ENCODE measurements around the gene ARHGAP6.
"Not testable (repeated sequence)": the region's sequence is repeated elsewhere in the genome, so short reads cannot be mapped to it uniquely, and the experiment has no call there.

Gene ARHGAP6

DNA sequence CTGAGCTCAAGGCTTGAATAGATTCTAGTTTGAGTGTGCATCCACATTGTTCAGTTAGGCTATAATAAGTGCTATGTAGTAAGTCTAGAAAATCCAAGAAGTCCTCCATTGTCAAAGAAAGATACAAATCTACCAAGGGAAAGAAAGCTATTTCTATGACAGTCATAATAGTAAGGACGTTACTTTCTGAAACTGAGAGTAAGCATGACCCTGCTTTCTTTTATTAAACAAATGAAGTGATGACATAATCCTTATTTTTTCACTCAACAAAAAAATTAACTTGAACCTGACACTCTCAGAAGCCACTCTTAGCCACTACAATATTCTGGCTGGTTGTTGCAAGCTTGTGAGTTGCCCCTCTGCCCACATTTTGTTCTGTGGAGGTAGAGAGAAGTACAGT, 406.3 kb downstream of the ARHGAP6 start:
- in situ Hi-C loops (cut with HindIII; ENCODE audit: low pct_ligation_motif_present, low pct_unique_long_range_greater_than_20kb, low sequenced_read_pairs): no loop called here
- DNase-seq: no peak

DNA sequence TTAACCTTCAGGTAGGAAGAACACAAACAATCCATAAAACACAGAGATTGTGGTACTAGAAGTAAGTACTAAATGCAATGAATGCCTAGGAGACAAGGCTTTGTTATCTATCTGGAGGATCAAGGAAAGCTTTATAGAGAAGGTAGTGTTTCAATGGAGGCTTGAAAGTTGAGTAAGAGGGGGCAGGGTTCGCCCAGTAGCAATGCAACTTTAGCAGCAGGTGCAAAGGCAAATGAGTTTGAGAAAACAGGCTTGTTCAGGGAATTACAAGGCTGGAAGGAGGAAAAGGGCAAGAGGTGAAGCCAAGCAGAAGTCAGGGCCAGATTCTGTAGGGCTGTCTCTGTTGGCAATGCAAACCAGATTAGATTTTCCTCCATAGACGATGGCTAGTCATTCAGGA, 408.0 kb downstream of the ARHGAP6 start:
- in situ Hi-C loops (cut with HindIII; ENCODE audit: low pct_ligation_motif_present, low pct_unique_long_range_greater_than_20kb, low sequenced_read_pairs): no loop called here
- DNase-seq: no peak

DNA sequence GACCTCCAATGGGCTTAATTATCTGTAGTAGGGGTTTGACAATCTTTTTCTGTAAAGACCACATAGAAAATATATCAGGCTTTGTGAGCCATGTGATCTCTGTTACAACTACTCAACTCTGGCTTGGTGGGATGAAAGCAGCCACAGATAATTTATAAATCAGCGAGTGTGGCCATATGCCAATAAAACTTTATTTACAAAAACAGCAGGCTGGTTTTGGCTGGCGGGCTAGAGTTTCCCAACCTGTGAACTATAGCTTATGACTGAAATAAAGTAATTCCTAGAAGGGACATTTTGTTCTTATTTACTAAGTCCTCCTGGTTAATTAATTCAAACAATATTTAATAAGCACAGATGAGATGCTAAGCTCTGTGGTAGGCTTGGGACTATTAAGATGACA, 408.4 kb downstream of the ARHGAP6 start:
- DNase-seq: no peak
- in situ Hi-C loops (cut with HindIII; ENCODE audit: low pct_ligation_motif_present, low pct_unique_long_range_greater_than_20kb, low sequenced_read_pairs): no loop called here

DNA sequence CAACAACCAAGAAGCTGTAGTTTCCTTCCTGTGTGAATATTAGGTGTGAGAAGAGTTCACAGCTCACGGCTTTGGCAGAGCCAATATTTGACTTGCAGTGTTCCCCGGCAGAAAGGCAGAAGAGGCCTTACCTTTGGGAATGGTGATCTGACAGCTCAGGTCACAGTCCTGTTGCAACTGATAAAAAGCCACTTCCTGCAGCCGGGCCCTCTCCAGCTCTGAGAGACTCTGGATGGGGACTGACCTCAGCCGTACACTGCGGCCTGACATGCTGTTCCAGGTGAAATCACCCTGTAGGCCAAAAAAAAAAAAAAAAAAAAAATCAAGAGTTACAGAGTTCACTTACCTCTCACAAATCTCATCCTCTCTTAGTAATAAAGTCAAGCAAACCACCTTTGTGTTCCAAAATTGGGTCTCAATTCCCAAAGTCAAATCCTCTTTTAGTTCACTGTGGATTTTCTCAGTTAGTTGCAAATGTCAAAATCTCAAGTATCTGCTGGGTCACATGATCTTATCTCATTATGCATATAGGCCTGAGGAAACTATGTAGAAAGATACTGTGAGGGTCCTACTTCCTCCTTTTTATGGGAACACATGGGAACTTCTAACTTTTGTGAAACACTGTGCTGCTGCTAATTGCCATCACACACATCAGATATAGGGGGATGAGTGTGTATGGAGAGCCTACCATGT, 411.2 kb downstream of the ARHGAP6 start:
- in situ Hi-C loops (cut with HindIII; ENCODE audit: low pct_ligation_motif_present, low pct_unique_long_range_greater_than_20kb, low sequenced_read_pairs): no loop called here

DNA sequence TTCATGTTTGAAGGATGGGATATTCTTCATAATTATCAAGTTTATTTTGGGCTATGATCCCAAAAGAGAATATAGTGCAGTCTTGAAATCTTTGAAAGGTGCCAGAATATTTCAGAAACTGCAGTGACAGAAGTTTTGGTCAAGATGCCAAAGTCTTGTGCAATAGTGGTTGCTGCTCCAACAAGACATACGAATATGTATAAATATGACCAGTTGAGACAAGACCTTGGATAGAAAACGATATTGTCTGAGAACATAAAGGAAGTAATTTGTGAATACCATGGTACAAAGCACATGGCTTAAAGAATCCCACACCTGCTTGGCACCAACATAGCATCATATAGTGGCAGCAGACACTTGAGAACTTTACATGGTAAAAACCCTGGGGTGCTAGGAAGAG, 421.1 kb downstream of the ARHGAP6 start:
- in situ Hi-C loops (cut with HindIII; ENCODE audit: low pct_ligation_motif_present, low pct_unique_long_range_greater_than_20kb, low sequenced_read_pairs): no loop called here
- no peak for DNase-seq

More for the DNA sequence above, 411.2 kb downstream of the ARHGAP6 start:
- no peak for DNase-seq

DNA sequence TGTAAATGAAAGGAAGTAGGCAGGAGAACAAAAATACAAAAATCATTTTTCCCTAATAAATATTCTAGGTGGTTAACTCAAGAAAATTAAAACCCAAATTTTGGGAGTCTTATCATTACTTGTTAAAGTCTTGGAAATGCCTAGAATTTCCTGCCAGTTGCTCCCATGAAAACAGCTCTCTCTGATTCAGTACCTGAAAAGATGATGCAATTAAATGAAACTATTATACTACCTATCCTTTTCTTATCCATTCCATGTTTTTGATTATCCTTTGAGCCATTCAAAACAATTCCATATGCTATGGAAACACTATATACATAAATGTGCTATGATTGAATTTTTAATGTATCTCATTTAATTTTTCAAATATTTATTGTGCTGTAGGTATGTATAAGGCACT, 423.0 kb downstream of the ARHGAP6 start:
- DNase-seq: no peak
- in situ Hi-C loops (cut with HindIII; ENCODE audit: low pct_ligation_motif_present, low pct_unique_long_range_greater_than_20kb, low sequenced_read_pairs): no loop called here

DNA sequence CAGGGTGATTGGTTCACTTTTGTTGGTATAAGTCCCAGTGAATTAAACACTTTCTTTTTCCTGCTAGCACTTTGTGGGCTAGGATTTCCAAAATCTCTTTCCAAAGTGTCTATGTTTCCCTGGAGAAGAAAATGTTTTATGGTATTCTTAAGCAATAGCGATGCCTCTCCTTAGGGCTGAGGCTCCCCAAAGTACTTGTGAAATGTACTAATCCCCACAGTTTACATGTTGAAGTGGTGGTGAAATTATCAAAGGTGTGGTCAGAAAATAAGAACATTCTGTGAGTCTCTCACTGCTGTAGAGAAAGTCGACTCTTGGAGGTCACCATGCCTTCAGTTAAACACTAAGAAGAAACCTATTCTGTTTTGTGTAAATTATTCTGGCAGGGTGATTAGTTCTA, 424.0 kb downstream of the ARHGAP6 start:
- DNase-seq: no peak
- in situ Hi-C loops (cut with HindIII; ENCODE audit: low pct_ligation_motif_present, low pct_unique_long_range_greater_than_20kb, low sequenced_read_pairs): no loop called here

DNA sequence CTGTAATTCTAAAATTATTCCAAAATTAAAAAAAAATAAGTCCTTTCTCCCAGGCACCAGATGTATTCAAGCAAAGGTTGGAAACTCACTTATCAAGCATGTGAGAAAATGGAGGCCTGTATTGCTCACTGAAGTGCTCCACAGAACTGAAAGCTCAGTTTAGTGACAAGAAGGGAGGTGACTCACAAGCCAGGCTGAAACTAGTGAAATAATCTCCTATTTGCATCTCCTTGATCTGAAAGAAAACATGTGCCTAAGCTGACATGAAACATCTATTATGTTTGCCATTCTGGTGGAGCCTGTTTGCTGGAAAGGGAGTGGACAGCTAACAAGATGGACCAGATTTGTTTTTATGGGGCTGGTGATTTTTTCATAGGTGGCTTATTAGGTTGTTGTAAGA, 426.5 kb downstream of the ARHGAP6 start:
- DNase-seq: no peak
- in situ Hi-C loops (cut with HindIII; ENCODE audit: low pct_ligation_motif_present, low pct_unique_long_range_greater_than_20kb, low sequenced_read_pairs): no loop called here

DNA sequence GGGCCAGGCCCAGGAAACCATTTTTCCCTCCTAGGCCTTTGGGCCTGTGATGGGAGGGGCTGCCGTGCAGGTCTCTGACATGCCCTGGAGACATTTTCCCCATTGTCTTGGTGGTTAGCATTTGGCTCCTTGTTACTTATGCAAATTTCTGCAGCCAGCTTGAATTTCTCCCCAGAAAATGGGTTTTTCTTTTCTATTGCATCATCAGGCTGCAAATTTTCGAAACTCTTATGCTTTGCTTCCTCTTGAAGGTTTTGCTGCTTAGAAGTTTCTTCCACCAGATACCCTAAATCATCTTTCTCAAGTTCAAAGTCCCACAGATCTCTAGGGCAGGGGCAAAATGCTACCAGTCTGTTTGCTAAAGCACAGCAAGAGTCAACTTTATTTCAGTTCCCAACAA, 430.3 kb downstream of the ARHGAP6 start:
- in situ Hi-C loops (cut with HindIII; ENCODE audit: low pct_ligation_motif_present, low pct_unique_long_range_greater_than_20kb, low sequenced_read_pairs); DNase-seq: not testable (repeated sequence)

DNA sequence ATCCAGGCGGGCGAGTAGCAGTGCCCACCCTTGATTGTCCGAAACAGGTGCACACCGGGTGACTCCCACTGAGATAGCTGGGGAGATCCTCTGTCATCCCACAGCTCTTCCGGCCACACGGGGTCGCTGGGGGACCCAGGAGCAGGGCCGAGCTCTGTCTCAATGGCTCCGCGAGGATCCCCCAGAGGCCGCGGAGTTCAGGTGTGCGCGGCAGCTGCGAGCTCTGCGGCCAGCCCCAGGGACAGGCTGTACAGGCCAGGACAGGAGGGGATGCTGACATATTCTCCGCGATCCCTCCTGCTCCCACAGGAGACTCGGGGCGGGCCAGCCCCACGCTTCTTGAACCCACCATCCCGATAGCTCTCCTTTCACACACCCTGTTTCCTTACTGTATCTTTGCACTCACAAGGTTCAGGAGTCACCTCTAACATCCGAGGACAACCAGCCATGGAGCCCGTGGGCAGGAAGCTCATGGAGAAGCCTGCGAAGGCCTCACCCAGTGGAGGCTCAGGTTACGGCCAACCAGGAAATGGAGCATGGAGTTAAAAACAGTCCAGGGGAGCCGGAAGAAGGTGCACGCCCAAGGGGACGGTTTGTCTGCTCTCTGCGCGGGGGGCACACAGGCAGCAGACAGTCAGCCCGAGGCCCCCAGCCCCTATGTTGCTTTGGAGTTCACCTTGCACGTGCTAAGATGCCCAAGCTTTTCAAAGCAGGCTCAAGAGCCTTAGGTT, 450.4 kb downstream of the ARHGAP6 start:
- DNase-seq: no peak
- in situ Hi-C loops (cut with HindIII; ENCODE audit: low pct_ligation_motif_present, low pct_unique_long_range_greater_than_20kb, low sequenced_read_pairs): no loop called here

DNA sequence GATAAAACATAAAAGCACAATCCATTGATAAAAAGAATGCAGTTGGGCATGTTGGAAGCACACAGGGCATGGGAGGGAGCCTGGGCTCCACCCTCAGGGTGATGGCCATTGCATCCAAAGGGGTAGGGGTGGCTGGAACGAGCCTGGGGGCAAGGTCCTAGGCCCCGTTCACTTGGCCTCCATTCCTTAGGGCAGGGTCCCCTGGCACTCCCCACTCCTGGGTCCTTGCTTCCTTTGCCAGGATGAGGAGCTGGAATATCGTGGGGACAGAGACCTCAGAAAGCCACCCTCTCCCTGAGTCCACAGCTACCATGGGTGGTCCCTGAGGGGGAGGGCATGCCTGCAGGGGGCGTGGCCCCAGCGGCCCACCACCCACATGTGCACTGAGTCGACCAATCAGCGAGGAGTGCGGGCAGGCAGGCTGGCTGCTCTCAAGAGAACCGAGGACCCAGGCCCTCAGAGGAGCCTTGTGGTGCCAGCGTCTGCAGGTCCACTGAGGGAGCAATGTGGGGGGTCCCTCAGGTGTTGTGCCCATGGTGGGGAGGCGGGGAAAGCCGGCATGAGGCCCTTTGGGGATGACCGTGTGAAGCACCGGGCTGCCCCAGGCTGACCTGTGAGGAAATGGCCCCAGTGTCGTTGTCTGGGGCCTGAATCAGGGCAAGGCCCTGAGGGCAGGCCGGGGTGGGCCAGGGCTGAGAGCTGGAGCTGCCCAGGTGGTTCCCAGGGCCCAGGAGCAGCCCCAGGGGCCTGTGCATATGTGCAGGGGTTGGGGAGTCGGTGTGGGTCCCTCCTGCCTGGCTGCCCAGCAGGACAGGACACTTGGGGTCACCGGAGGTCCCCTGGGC, 451.2 kb downstream of the ARHGAP6 start:
- DNase-seq: no peak
- in situ Hi-C loops (cut with HindIII; ENCODE audit: low pct_ligation_motif_present, low pct_unique_long_range_greater_than_20kb, low sequenced_read_pairs): no loop called here

DNA sequence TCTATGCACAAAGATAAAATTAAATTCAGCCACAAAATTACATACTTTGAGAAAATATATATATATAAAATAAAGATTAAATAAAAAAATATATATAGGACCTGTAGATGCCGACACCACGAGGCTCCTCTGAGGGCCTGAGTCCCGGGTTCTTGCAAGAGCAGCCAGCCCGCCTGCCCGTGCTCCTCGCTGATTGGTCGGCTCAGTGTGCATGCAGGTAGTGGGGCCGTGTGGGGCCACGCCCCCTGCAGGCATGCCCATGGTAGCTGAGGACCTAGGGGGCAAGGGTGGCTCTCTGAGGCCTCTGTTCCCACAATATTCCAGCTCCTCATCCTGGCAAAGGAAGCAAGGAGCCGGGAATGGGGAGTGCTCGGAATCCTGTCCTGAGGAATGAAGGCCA, 453.0 kb downstream of the ARHGAP6 start:
- DNase-seq: no peak
- in situ Hi-C loops (cut with HindIII; ENCODE audit: low pct_ligation_motif_present, low pct_unique_long_range_greater_than_20kb, low sequenced_read_pairs): no loop called here

DNA sequence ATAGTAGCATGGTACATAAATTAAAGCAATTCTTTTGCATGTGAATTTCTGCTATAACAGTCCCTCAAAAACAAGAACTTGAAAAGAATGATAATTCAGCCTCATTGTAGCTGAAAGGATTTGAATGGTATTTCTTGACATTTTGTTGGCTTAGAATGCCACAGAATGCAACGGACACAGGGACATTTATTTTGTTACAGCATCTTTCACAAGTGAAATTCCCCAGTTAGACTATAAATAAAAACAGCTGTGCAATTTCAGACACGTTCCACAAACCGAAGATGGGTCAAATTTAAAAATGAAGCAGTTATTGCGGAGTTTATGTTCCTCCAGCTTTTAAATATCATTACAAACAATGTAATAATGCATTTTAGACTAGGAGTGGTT, 455.3 kb downstream of the ARHGAP6 start:
- no peak for DNase-seq
- in situ Hi-C loops (cut with HindIII; ENCODE audit: low pct_ligation_motif_present, low pct_unique_long_range_greater_than_20kb, low sequenced_read_pairs): no loop called here

DNA sequence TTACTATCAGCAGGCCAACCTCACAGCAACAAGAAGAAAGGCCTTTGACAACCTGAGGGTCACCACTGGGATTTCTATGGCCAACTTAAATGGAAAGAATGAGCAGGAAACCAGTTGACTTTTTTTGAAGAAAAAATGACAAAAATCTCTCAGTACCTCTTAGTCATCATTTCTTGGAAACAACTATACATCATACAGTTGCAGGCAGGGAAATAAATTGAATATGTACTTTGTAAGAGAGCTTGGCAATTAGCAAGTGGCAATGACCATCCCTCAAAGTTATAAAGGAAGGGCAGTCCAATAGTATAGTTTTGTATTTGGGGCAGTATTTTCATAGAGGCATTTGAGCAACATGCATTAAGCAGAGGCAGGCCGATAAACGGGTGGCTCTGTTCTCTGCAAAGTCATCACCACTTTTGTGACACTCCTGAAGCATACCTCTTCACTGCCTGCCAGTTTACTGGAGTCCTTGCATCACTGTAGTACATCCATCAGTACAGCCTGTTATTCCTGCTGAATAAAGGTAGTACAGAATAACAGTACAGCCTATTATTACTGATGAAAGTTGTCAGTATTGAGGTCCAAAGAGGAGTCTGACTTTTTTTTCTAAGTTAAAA, 455.8 kb downstream of the ARHGAP6 start:
- no peak for DNase-seq
- in situ Hi-C loops (cut with HindIII; ENCODE audit: low pct_ligation_motif_present, low pct_unique_long_range_greater_than_20kb, low sequenced_read_pairs): no loop called here

DNA sequence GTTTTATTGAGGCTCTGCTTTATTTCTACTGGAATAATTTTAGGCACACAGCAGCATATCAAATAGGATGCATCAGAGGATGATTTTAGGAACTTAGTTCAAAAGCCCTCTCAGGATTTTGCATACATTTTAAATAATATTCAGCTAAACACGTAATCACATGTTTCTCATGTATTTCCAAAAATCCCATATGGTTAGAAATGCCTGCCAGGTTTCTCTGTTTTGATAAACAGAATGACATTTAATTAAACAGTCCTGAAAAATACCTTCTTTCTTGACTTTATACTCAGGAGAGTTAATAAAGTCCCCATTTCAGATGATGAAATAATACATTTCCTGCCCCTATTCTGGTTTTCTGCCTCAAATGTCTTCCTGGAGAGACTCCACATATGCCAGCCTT, 459.0 kb downstream of the ARHGAP6 start:
- in situ Hi-C loops (cut with HindIII; ENCODE audit: low pct_ligation_motif_present, low pct_unique_long_range_greater_than_20kb, low sequenced_read_pairs): no loop called here
- no peak for DNase-seq

DNA sequence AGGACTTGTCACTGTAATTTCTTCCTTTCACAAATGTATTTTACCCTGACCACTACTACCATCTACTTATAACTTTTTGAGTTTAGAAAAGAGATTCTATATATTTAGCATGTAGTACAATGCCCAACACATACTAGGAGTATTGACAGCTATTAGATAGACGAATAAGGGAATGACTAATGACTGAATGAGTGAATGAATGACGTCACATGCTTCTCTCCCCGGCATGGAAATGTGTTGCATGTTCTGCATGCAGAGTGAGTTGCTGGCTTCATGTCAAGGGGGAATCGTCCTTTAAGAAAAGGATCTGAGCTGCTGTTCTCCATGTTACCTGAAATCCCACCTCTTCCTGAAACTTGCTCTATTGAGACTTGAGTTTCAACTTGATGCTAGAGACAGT, 459.9 kb downstream of the ARHGAP6 start:
- in situ Hi-C loops (cut with HindIII; ENCODE audit: low pct_ligation_motif_present, low pct_unique_long_range_greater_than_20kb, low sequenced_read_pairs): no loop called here
- DNase-seq: no peak

DNA sequence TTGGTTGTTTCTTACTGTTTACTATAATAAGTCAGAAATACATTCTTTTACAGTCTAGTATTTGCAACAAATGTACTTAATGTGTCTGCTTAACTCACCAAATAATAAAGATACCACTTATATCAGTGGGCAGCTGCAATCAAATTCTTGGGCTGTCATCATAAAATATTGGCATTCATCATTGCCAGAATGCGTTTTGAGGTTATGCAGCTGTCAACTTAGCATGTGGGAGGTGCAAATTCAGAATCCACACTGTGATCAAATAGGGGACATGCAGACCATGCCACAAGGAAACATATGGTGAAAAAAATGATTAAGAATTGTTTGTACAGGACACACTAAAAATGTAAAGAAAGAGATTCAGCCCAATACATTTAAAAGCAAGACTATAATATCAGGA, 468.0 kb downstream of the ARHGAP6 start:
- DNase-seq: no peak
- in situ Hi-C loops (cut with HindIII; ENCODE audit: low pct_ligation_motif_present, low pct_unique_long_range_greater_than_20kb, low sequenced_read_pairs): no loop called here

DNA sequence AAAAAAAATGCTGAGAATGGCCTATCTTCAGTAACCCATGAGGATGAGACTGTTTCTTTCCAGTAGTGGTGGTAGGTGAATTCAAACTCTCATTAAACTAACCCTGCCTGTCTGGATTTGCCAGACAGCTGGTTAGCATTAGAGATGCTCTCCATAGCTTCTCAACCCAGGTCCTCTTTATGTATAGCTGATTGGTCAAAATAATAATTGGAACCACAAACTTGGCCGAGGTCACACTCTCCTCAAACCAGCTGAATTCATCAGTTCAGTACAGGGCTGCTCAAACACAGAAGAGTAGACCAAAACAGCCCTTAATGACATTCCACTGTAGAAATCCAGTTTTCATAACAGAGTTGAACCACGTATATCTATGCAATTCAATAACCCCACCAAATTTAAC, 469.2 kb downstream of the ARHGAP6 start:
- in situ Hi-C loops (cut with HindIII; ENCODE audit: low pct_ligation_motif_present, low pct_unique_long_range_greater_than_20kb, low sequenced_read_pairs): no loop called here
- DNase-seq: no peak

DNA sequence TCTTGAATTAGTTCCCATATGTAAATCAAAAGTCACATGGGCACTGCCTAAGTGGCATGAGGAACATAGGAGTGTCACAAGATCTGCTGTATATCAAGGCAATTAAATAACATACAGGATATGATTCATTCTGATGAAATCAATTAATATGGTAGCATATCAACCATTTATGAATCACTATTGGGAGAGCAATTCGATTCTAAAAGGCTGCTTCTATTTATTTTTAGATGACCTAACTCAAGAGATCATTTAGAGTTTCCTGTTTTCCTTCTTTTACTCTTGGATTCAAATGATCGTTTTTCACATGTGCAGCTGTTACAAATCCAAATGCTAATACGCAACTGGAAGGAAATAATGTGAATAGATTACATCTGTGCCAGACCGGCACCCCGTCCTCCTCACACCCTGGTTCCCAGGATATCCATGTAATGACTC, 472.7 kb downstream of the ARHGAP6 start:
- in situ Hi-C loops (cut with HindIII; ENCODE audit: low pct_ligation_motif_present, low pct_unique_long_range_greater_than_20kb, low sequenced_read_pairs): no loop called here
- DNase-seq: no peak

Measured in ACHN (cell line).